Neural crest cell (in vitro differentiated cells): ENCODE results near the gene GIPC3. TPM values are rescaled to one million over a fixed set of nuclear protein-coding genes. Genes with fewer than 3 reads are reported as not detected.
A peak's percentile ranks its signal among the peaks of the same experiment; 100 is the strongest.
"Not testable (repeated sequence)": the region's sequence is repeated elsewhere in the genome, so short reads cannot be mapped to it uniquely, and the experiment has no call there.

Source experiments
- DNase-seq: peaks from one replicate; pipeline ENCODE4 v3.0.0; 2021; ENCODE audit warnings: low read depth, mixed read lengths, low spot score
- H3K27ac Mint-ChIP-seq: one replicate; pipeline ENCODE4 v1.8.0; 2021; ENCODE audit warnings: mild to moderate bottlenecking, mixed read lengths; ENCODE audit not compliant: unreplicated experiment
- H3K27me3 Mint-ChIP-seq: 2 replicates; pipeline ENCODE4 v1.8.0; 2021; ENCODE audit warnings: low read depth, mild to moderate bottlenecking, mixed read lengths
- H3K36me3 Mint-ChIP-seq: 2 replicates; pipeline ENCODE4 v1.8.0; 2021; ENCODE audit warnings: low read depth, mild to moderate bottlenecking, mixed read lengths
- H3K4me1 Mint-ChIP-seq: 2 replicates; pipeline ENCODE4 v1.8.0; 2021; ENCODE audit warnings: mixed read lengths
- H3K4me3 Mint-ChIP-seq: one replicate; pipeline ENCODE4 v1.8.0; 2021; ENCODE audit warnings: mild to moderate bottlenecking, mixed read lengths
- H3K9me3 Mint-ChIP-seq: 2 replicates; pipeline ENCODE4 v1.8.0; 2021; ENCODE audit warnings: mixed read lengths
- CTCF ChIP-seq: fragments of 200-600 bp; sonication (generic); conservative IDR thresholded peaks from 2 replicates; pipeline ENCODE4 v1.5.0; 2021; ENCODE audit warnings: antibody characterized with exemption, mild to moderate bottlenecking
- total RNA-seq: library from RNA; stranded (reverse); gene quantifications from 2 replicates; pipeline ENCODE4 v1.2.1, GENCODE V29; 2021

GIPC3 gene
- total RNA-seq, 1 donor from 2014 or later: 0.19 TPM

- Mint-ChIP-seq H3K27ac (peak within 1 kb of the TSS; percentile 88), H3K36me3 (no peaks in the 10 kb centered on the region), H3K4me1 (peaks cover 25% of the 10 kb centered on the region), H3K9me3 (no peaks in the 10 kb centered on the region), H3K27me3 (peaks cover 2% of the 10 kb centered on the region), H3K4me3 (peak within 1 kb of the TSS; percentile 93)
- DNase-seq: peak; percentile 93
- TF ChIP-seq CTCF: no peak
Measured at GRCh38 chr19:3557461-3558248, 27.6 kb upstream of the GIPC3 start, which contains the start of gene MFSD12. TSS of gene MFSD12 (minus strand) at chr19:3557586. CDS start at chr19:3557403, 183 bp downstream.

- DNase-seq: no peak
- peaks cover 8% of the 10 kb centered on the region for H3K4me1 Mint-ChIP-seq
- no peak for TF ChIP-seq CTCF
- no peaks in the 10 kb centered on the region for H3K9me3 Mint-ChIP-seq
- H3K36me3 Mint-ChIP-seq: no peaks in the 10 kb centered on the region
- H3K27me3 Mint-ChIP-seq: no peaks in the 10 kb centered on the region
- H3K27ac Mint-ChIP-seq: no peak overlapping the region
- no peak overlapping the region for H3K4me3 Mint-ChIP-seq
Measured at GRCh38 chr19:3563709-3564524, 21.4 kb upstream of the GIPC3 start.

GRCh38 chr19:3565139-3565538, 20.1 kb upstream of the GIPC3 start:
- Mint-ChIP-seq H3K27me3 (no peaks in the 10 kb centered on the region), H3K36me3 (no peaks in the 10 kb centered on the region), H3K4me3 (no peak overlapping the region), H3K4me1 (peaks cover 10% of the 10 kb centered on the region), H3K9me3 (no peaks in the 10 kb centered on the region), H3K27ac (no peak overlapping the region)
- TF ChIP-seq CTCF: no peak
- DNase-seq: no peak

GRCh38 chr19:3570042-3570441, 15.2 kb upstream of the GIPC3 start:
- not testable (repeated sequence) for H3K27me3 Mint-ChIP-seq, H3K9me3 Mint-ChIP-seq, H3K36me3 Mint-ChIP-seq, H3K4me3 Mint-ChIP-seq, DNase-seq, H3K27ac Mint-ChIP-seq
- H3K4me1 Mint-ChIP-seq: peaks cover 36% of the 10 kb centered on the region

- H3K36me3 Mint-ChIP-seq: peaks cover 10% of the 10 kb centered on the region
- H3K9me3 Mint-ChIP-seq: no peaks in the 10 kb centered on the region
- peaks cover 37% of the 10 kb centered on the region for H3K4me1 Mint-ChIP-seq
- peak overlapping the region; percentile 29 for H3K4me3 Mint-ChIP-seq
- H3K27me3 Mint-ChIP-seq: peaks cover 13% of the 10 kb centered on the region
- no peak for TF ChIP-seq CTCF
- H3K27ac Mint-ChIP-seq: no peak overlapping the region
- DNase-seq: no peak
Measured at GRCh38 chr19:3570606-3571011, 14.7 kb upstream of the GIPC3 start.
